ENCODE results near the gene RC3H1.
"Not testable (repeated sequence)": the region's sequence is repeated elsewhere in the genome, so short reads cannot be mapped to it uniquely, and the experiment has no call there.

The RC3H1 gene

GRCh38 chr1:174022080-174022975, at the start of gene RC3H1:
RC3H1 (minus strand) TSS chr1:174022357; CDS start chr1:173992985, 29,372 bp downstream.
- DNase-seq, result peak; percentile 83

GRCh38 chr1:174070614-174071013, 48.5 kb upstream of the RC3H1 start:
- DNase-seq, result no peak

GRCh38 chr1:174068000-174068399, 45.8 kb upstream of the RC3H1 start:
- no peak for DNase-seq

GRCh38 chr1:174060090-174060489, 37.9 kb upstream of the RC3H1 start:
- DNase-seq, result no peak

GRCh38 chr1:174058624-174059023, 36.5 kb upstream of the RC3H1 start:
- no peak for DNase-seq

- DNase-seq, result peak; percentile 42
Measured at GRCh38 chr1:174056609-174057008, 34.5 kb upstream of the RC3H1 start.

GRCh38 chr1:174055797-174056196, 33.6 kb upstream of the RC3H1 start:
- DNase-seq, result not testable (repeated sequence)

GRCh38 chr1:174053826-174054225, 31.7 kb upstream of the RC3H1 start:
- no peak for DNase-seq

GRCh38 chr1:174052621-174053020, 30.5 kb upstream of the RC3H1 start:
- no peak for DNase-seq

- DNase-seq, result no peak
Measured at GRCh38 chr1:174051956-174052355, 29.8 kb upstream of the RC3H1 start.

- DNase-seq, result no peak
Measured at GRCh38 chr1:174049514-174049913, 27.4 kb upstream of the RC3H1 start.

GRCh38 chr1:174044418-174045222, 22.5 kb upstream of the RC3H1 start:
- no peak for DNase-seq

- DNase-seq, result not testable (repeated sequence)
Measured at GRCh38 chr1:174042509-174042908, 20.4 kb upstream of the RC3H1 start.

GRCh38 chr1:174041369-174041768, 19.2 kb upstream of the RC3H1 start:
- no peak for DNase-seq

- DNase-seq, result peak; percentile 54
Measured at GRCh38 chr1:174040387-174040786, 18.2 kb upstream of the RC3H1 start.

GRCh38 chr1:174039027-174039426, 16.9 kb upstream of the RC3H1 start:
- no peak for DNase-seq

GRCh38 chr1:174036798-174037197, 14.6 kb upstream of the RC3H1 start:
- no peak for DNase-seq

GRCh38 chr1:174036204-174036603, 14.0 kb upstream of the RC3H1 start:
- no peak for DNase-seq

- no peak for DNase-seq
Measured at GRCh38 chr1:174032671-174033222, 10.6 kb upstream of the RC3H1 start.

GRCh38 chr1:174031099-174031498, 8.9 kb upstream of the RC3H1 start:
- DNase-seq, result no peak

GRCh38 chr1:174028495-174028894, 6.3 kb upstream of the RC3H1 start:
- no peak for DNase-seq

GRCh38 chr1:174023440-174023839, 1.3 kb upstream of the RC3H1 start:
- peak; percentile 61 for DNase-seq

GRCh38 chr1:174022976-174023277, 770 bp upstream of the RC3H1 start:
- no peak for DNase-seq

- DNase-seq, result no peak
Measured at GRCh38 chr1:174021591-174022079, 522 bp downstream of the RC3H1 start.

Data from NCI-H510A treated with DMSO at 0.1 percent for 48 hours (cell line).